Body of pancreas (tissue), 4 donors: ENCODE data around the gene KLF12. TPM values are rescaled to one million over a fixed set of nuclear protein-coding genes. Genes with fewer than 3 reads are reported as not detected.

Source experiments
- ATAC-seq: fragments of 150-250 bp; one replicate; pipeline ENCODE4 v1.9.1; 2016
- DNase-seq, 4 donors: peaks; one replicate each; pipeline ENCODE4 v3.0.0-alpha.2; 2019
- H3K27ac ChIP-seq, 4 donors: fragments of 200-600 bp; sonication (generic); 1 replicate in 3 of 4; 2 replicates in 1 of 4; pipeline versions ENCODE4 v1.5.1 to v1.6.1; 2016 to 2019; ENCODE audit warnings: mild to moderate bottlenecking in 1 of 4, mixed read lengths in 1 of 4, moderate library complexity in 1 of 4
- H3K27me3 ChIP-seq, 2 donors: fragments of 200-600 bp; sonication (generic); one replicate each; pipeline ENCODE4 v1.6.0; 2016; ENCODE audit warnings: mild to moderate bottlenecking in 1 of 2
- H3K36me3 ChIP-seq, 2 donors: fragments of 200-600 bp; sonication (generic); replicated peaks in 1 of 2; 2 replicates each; pipeline ENCODE4 v1.5.1; 2016; ENCODE audit warnings: low read depth in 2 of 2; ENCODE audit not compliant: insufficient read depth in 1 of 2
- H3K4me1 ChIP-seq: fragments of 200-600 bp; sonication (generic); one replicate; pipeline ENCODE4 v1.6.0; 2016
- H3K4me3 ChIP-seq, 2 donors: fragments of 200-600 bp; sonication (generic); 1 replicate in 1 of 2; 2 replicates in 1 of 2; pipeline ENCODE4 v1.5.1; 2016 to 2019
- H3K9me3 ChIP-seq, 3 donors: fragments of 200-600 bp; sonication (generic); 1 replicate in 2 of 3; 2 replicates in 1 of 3; pipeline ENCODE4 v1.5.1; 2016
- CTCF ChIP-seq, 7 experiments: fragments of 450-650 bp in 4 of 7; fragments of 200-600 bp in 3 of 7; sonication (generic) in 3 of 7; IDR thresholded peaks; one replicate each; pipeline ENCODE4 v1.5.1; 2016 to 2019; ENCODE audit warnings: antibody characterized with exemption in 7 of 7
- POLR2A ChIP-seq, 3 donors: fragments of 450-650 bp; IDR thresholded peaks; one replicate each; pipeline ENCODE4 v1.6.1; 2016; ENCODE audit warnings: antibody characterized with exemption in 3 of 3, mild to moderate bottlenecking in 2 of 3
- WGBS, 2 donors: methylation state at CpG; one replicate each; pipeline ENCODE4 v1.1.5; 2017; 5-methylcytosine and 5-hydroxymethylcytosine counted together
- intact Hi-C: fragments of 100-400 bp; cut with DNase I; formaldehyde crosslinking; loops from one replicate; pipeline ENCODE4 v1.15.1; 2023
- total RNA-seq, 2 donors: library from RNA; depleted of rRNA; stranded (reverse); fragments of >200 nt; gene quantifications; one replicate each; pipeline ENCODE4 v1.1.0, GENCODE V29; 2016

KLF12 gene
- total RNA-seq, 2 donors from 2014 or later = 2.0 to 2.9 TPM

GRCh38 chr13:74158571-74159352 lies 24.6 kb upstream of the KLF12 start:
- Histone ChIP-seq H3K36me3 (no peaks in the 10 kb centered on the region), H3K27me3 (no peaks in the 10 kb centered on the region), H3K4me1 (no peaks in the 10 kb centered on the region), H3K9me3 (no peaks in the 10 kb centered on the region), H3K27ac (no peak overlapping the region), H3K4me3 (no peak overlapping the region)
- no peak for ATAC-seq
- 28 to 37% methylated on average over 3 of the region's 3 CpGs for WGBS, 2 donors
- TF ChIP-seq POLR2A (IDR thresholded peaks at IDR 0.05) = no peak
- TF ChIP-seq CTCF (IDR thresholded peaks at IDR 0.05) = no peak
- intact Hi-C loops = no loop called here
- DNase-seq = no peak

DNA sequence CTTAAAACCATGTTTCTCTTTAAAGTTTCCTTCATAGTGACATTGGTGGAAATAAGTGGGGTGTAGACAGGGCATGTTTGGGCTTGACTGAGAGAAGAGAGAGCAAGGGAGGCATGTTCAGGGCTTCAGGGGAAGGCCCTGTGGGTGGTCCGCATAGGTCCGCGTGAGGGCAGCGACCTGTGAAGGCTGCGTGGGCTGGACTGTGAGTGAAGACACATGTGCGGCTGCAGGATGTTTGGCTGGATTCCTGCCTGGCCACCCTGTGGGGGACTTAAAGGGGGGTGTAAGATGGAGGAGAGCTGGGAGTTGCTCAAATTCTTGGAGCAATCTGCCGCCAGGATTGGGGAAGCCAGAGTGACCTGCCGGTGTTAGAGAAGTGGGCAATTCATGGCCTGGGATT lies 23.8 kb upstream of the KLF12 start:
- no peaks in the 10 kb centered on the region for H3K36me3 ChIP-seq
- H3K4me1 ChIP-seq = no peaks in the 10 kb centered on the region
- no peaks in the 10 kb centered on the region for H3K27me3 ChIP-seq
- H3K9me3 ChIP-seq = no peaks in the 10 kb centered on the region
- 72 to 80% methylated on average over 8 of the region's 8 CpGs for WGBS, 2 donors
- no peak overlapping the region for H3K27ac ChIP-seq
- TF ChIP-seq CTCF (IDR thresholded peaks at IDR 0.05) = no peak
- no peak for DNase-seq
- ATAC-seq = no peak
- intact Hi-C loops = no loop called here
- no peak overlapping the region for H3K4me3 ChIP-seq

DNA sequence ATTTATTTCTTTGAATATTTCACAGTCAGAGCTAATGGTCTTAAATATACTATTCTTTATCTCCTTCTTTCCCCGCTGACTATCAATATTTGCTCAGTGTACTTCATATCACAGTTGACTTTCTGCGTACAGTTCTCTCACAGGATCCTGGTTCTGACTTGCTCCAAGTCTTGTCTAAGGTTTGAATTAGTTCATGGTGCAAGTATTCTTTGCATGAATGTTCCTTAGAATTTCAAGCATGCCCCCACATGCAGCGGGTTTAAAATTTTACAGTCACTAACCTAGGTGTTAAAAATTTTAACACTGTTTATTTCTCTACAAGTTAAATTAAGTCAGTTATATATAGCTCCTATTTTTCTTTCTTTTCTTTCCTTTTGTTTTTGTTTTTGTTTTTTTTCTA lies 20.8 kb upstream of the KLF12 start:
- no peak for TF ChIP-seq POLR2A (IDR thresholded peaks at IDR 0.05)
- no peak for TF ChIP-seq CTCF (IDR thresholded peaks at IDR 0.05)
- Histone ChIP-seq H3K4me1 (no peaks in the 10 kb centered on the region), H3K27me3 (no peaks in the 10 kb centered on the region), H3K36me3 (no peaks in the 10 kb centered on the region), H3K9me3 (no peaks in the 10 kb centered on the region), H3K27ac (no peak overlapping the region), H3K4me3 (no peak overlapping the region)
- no peak for ATAC-seq
- DNase-seq = no peak
- 48 to 50% methylated on average over 3 of the region's 3 CpGs for WGBS, 2 donors
- intact Hi-C loops = no loop called here

DNA sequence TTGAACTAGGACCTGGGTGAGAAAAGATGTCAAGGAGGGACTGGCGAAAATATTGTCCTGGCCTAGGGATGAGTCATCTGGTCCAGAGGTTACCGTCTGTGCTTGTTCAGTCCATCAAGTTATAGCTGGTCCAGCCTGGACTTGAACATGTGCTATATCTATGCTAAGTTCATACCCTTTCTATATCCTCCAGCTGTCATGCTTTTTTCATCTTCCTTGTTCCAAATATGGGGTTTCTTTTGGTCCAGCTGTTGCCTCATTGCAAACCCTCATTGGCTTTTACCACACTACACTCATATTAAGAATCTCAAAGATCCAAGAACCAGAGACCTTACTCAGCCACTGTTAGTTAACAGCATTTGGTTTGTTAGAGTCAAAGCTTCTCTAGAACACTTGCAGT lies 19.1 kb upstream of the KLF12 start:
- H3K4me3 ChIP-seq = no peak overlapping the region
- H3K36me3 ChIP-seq = no peaks in the 10 kb centered on the region
- no peaks in the 10 kb centered on the region for H3K4me1 ChIP-seq
- DNase-seq (no peak), ATAC-seq (no peak)
- intact Hi-C loops = no loop called here
- TF ChIP-seq CTCF (IDR thresholded peaks at IDR 0.05) = no peak
- TF ChIP-seq POLR2A (IDR thresholded peaks at IDR 0.05) = no peak
- 68 to 96% methylated on average over 2 of the region's 2 CpGs for WGBS, 2 donors
- H3K9me3 ChIP-seq = no peaks in the 10 kb centered on the region
- H3K27me3 ChIP-seq = no peaks in the 10 kb centered on the region
- no peak overlapping the region for H3K27ac ChIP-seq

DNA sequence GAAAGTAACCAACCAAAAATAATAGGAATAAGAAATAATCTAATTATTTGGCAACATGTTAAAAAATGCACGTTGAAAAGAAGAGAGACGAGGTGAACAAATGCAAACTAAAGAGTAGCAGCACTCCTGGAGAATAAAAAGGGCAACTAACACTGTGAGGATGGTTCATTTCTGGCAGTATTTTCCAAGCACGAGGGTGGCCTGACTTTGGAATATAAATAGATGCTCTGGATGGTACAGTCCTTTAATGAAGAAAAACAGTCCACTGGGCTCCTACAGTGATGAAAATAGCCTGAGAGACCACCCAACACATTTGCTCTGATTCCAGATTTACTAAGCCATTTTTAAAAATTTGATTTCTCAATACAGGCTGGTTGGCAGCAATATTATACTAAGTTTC lies 17.7 kb upstream of the KLF12 start:
- no peak for TF ChIP-seq CTCF (IDR thresholded peaks at IDR 0.05)
- no peak for TF ChIP-seq POLR2A (IDR thresholded peaks at IDR 0.05)
- ATAC-seq (no peak), DNase-seq (no peak)
- no peaks in the 10 kb centered on the region for H3K4me1 ChIP-seq
- H3K9me3 ChIP-seq = no peaks in the 10 kb centered on the region
- no peaks in the 10 kb centered on the region for H3K27me3 ChIP-seq
- intact Hi-C loops = no loop called here
- H3K4me3 ChIP-seq = no peak overlapping the region
- no peak overlapping the region for H3K27ac ChIP-seq
- no peaks in the 10 kb centered on the region for H3K36me3 ChIP-seq
- WGBS, 2 donors = 40 to 41% methylated on average over 3 of the region's 3 CpGs
